IPS-15b (cell line): ENCODE results near the gene PHLDA2.

Experiments
- H3K27me3 ChIP-seq: one replicate; pipeline ENCODE4 v1.6.1; 2013; ENCODE audit warnings: low read length; ENCODE audit not compliant: control insufficient read depth, insufficient read depth
- H3K36me3 ChIP-seq: one replicate; pipeline ENCODE4 v1.6.1; 2013; ENCODE audit warnings: low read length; ENCODE audit not compliant: control insufficient read depth, insufficient read depth
- H3K4me1 ChIP-seq: one replicate; pipeline ENCODE4 v1.6.1; 2013; ENCODE audit warnings: mild to moderate bottlenecking, low read length; ENCODE audit not compliant: control insufficient read depth, insufficient read depth
- H3K4me3 ChIP-seq: one replicate; pipeline ENCODE4 v1.5.1; 2013; ENCODE audit warnings: low read depth, low read length
- H3K9ac ChIP-seq: one replicate; pipeline ENCODE4 v1.6.1; 2013; ENCODE audit warnings: low read depth, mild to moderate bottlenecking, low read length
- H3K9me3 ChIP-seq: one replicate; pipeline ENCODE4 v1.6.1; 2013; ENCODE audit warnings: mild to moderate bottlenecking, low read length; ENCODE audit not compliant: control insufficient read depth, insufficient read depth

Gene PHLDA2

DNA sequence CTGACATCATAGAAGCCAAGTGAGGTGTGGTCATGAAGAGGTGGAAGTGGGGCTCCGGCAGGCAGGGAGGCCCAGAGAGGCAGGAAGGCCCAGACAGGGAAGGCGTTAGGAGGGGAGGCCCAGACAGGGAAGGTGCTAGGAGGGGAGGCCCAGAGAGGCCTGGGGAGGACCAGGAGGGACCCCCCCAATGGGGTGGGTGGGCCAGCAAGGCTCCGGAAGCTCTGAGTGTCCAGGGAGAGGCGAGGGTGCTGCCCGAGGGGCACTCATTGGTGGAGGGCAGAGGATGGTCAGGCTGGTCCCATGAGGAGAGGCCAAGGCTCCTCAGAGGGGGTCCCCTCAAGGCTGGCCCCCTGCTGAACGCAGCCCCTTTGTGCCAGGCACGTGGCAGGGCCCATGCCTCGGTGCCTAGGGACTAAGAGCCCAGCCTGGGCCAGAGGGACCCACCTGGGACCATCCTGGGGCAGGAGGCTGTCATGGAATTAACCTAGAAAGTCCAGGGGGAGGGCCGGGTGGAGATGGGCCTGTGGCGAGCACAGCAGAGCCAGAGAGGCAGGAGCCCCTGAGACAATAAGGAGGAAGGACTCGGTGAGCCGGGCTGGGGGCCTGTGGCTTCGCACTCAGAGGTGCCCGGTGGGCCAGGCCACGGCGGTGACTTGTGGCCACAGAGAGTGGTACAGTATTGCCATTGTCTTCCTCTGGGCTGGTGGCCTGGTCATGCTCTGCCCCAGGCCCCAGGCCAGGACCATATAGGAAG is 12.2 kb downstream of the PHLDA2 start:
- Histone ChIP-seq H3K9me3 (no peaks in the 10 kb centered on the region), H3K4me1 (no peaks in the 10 kb centered on the region), H3K9ac (no peak overlapping the region), H3K4me3 (no peak overlapping the region), H3K36me3 (no peaks in the 10 kb centered on the region), H3K27me3 (no peaks in the 10 kb centered on the region)

DNA sequence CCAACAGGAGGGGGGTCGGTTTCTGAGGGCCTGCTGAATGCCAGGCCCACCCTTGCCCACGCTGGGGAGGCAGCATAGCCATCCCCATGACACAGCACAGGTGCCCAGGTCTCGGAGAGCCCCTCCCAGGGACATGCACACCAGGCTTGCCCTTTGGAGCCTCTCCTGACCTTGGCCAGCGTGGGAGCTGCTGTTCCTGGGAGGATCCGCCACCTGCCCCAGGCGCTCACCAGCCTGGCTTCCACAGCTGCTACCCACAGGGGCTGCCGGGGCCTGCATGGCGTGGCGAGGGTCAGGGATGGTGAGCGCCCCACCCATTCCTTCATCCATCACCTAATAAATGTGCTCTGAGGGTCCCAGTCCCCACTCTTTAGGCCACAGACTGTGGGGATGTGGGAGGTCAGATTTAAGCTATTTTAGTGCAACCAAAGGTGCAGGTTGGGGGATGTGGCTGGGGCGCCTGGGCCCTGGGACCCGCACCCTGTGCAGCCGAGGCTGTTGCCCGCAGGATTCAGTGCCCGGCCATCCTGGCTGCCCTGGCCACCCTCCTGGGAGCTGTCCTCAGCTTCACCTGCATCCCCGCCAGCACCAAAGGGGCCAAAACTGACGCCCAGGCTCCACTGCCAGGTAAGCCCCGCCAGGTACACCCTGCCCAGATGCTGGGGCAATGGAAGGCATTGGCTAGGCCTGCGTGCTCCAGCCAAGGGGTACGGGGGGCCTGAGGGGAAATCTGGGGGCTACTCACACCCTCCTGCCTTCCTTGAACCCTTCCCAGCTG is 12.9 kb downstream of the PHLDA2 start:
- H3K4me3 ChIP-seq = no peak overlapping the region
- no peaks in the 10 kb centered on the region for H3K9me3 ChIP-seq
- no peaks in the 10 kb centered on the region for H3K27me3 ChIP-seq
- no peak overlapping the region for H3K9ac ChIP-seq
- no peaks in the 10 kb centered on the region for H3K4me1 ChIP-seq
- H3K36me3 ChIP-seq = no peaks in the 10 kb centered on the region

DNA sequence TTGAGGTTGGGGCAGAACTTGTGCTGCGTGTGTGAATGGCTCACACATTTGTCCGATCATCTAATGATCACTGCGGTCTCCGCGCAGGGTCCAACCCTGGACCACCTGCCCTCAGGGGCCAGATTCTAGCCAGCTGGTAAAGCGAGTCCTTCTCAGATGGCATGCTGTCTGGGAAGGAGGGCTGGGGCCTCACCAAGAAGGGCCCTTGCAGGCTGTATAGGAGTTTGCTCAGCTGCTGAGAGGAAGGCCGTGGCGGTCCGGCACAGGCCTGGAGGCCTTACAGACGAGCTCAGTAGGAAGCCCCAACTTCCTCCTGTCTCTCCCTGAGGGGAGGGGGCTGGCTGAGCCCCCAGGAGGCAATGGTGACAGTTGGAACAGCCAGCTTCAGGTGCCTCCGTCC is 13.7 kb downstream of the PHLDA2 start:
- Histone ChIP-seq H3K4me3 (no peak overlapping the region), H3K36me3 (no peaks in the 10 kb centered on the region), H3K27me3 (no peaks in the 10 kb centered on the region), H3K9me3 (no peaks in the 10 kb centered on the region), H3K9ac (no peak overlapping the region), H3K4me1 (no peaks in the 10 kb centered on the region)

DNA sequence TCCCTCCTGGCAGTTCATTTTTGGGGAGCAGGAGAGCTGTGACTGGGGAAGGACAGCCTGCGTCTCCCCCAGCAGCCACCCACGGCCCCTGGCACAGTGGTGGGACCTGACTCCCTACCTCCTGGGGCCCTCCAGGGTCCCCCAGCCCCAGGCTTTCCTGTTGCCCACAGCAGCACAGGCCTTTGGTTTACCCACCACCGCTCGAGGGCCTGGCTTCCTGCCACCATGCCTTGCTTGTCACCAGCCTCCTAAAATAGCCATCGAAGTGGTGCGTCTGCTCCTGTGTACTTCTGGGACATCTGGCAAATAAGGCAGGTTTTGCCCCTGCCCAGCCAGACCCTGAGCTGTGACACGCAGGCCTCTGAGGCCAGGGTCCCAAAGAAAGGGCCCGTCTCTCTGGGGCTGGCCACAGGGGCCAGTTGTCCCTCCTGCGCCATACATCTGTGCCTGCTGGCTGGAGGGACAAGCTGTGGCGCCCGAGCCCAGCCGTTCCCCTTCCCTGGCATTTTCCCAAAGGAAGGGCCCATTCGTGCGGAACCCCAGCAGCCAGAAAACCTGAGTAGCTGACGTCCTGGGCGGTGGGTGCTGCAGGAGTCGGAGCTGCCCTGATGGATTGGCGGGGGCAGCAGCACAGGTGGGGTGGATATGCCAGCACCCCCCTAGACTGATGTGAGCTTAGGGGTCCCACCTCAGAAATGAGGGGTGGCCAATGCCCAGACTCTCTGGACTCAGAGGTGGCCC is 14.6 kb downstream of the PHLDA2 start:
- no peak overlapping the region for H3K4me3 ChIP-seq
- no peak overlapping the region for H3K9ac ChIP-seq
- H3K9me3 ChIP-seq = no peaks in the 10 kb centered on the region

DNA sequence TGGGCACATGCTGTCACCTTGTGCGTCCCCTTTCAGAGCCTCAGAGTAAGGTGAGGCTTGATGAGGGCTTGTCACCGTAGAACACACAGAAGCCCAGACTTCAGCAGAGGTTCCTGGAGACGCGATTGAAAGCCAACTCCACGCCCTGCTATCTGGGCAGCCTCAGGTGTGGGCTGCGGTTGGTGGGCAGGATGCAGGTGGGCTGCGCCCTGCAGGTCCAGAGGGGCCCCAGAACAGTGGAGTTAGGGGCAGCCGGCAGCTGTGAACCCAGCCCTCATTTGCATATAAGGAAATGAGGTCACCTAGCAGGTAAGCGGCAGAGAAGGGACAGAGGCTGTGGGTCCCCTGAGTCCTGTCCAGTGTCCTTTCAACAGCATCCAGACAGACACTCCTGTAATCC is 15.4 kb downstream of the PHLDA2 start:
- Histone ChIP-seq H3K36me3 (no peaks in the 10 kb centered on the region), H3K9ac (no peak overlapping the region), H3K4me1 (no peaks in the 10 kb centered on the region), H3K4me3 (no peak overlapping the region), H3K27me3 (no peaks in the 10 kb centered on the region), H3K9me3 (no peaks in the 10 kb centered on the region)

More for the DNA sequence above, 14.6 kb downstream of the PHLDA2 start:
- Histone ChIP-seq H3K4me1 (no peaks in the 10 kb centered on the region), H3K36me3 (no peaks in the 10 kb centered on the region), H3K27me3 (no peaks in the 10 kb centered on the region)

DNA sequence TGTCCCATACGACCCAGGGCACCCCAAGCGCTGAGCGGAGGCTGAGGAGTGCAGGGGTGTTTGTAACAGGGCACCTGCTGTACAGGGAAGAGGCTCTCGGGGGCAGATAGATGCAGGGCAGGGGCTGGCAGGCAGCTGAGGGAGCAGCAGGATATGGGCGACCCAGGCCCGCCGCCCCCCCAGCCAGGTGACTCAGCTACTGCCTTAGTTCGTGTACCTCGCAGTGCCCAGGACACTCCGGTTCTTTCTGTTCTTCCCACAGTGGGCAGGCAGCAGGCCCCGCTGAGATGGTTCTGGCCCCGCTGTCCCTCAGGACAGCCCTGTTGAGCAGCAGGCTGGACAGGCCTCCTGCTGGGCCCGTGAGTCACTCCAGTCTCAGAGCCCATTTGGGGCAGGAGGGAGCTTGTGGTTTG is 16.2 kb downstream of the PHLDA2 start:
- Histone ChIP-seq H3K36me3 (peaks cover 4% of the 10 kb centered on the region), H3K4me1 (no peaks in the 10 kb centered on the region), H3K9ac (no peak overlapping the region), H3K9me3 (no peaks in the 10 kb centered on the region), H3K4me3 (no peak overlapping the region), H3K27me3 (no peaks in the 10 kb centered on the region)

DNA sequence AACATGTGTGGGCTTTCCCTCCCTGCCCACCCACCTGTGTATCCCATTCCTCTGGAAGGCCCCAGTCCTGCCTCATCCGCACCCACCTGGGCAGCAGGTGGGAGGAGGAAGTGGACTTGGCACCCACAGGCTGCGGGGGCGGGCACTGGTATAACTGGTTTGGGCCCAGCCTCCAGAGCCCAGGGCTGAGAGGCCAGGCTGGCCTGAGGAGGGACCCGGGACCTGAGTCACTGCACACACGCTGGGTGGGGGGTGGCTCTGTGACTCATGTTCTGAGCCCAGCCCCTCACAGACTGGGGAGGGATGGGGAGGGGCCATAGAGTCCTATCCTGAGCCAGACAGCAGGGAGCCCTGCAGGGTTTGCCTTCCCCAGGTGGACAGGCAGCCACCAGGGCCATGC is 16.7 kb downstream of the PHLDA2 start:
- no peaks in the 10 kb centered on the region for H3K4me1 ChIP-seq
- no peak overlapping the region for H3K9ac ChIP-seq

DNA sequence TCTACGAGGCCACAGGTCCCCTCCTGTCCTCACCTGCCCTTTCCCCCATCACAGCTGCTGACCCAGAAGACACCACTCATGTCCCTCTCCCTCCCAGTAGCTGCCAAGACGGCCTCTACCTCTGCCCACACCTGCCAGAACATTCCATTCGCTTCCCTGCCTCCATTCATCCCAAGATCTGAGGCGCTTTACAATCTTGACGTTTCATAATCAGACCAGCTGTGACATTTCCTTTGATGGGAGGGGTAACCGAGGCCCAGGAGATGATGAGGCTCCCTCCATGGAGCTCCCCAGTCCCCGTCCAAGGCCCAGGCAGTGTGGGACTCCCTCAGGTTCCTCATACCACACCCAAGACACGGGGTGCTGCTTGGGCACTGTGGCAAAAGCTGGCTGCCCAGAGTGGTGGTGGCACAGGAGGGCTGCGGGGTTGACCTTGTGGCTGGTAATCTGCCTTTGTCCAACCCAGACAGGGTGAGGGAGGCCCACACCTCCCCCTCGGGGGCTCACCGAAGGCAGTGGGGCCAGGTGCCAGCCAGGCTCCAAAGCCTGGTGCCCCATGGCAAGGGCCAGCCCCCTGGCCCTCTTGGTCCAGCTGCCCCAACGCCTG is 17.3 kb downstream of the PHLDA2 start:
- Histone ChIP-seq H3K4me1 (no peaks in the 10 kb centered on the region), H3K9me3 (no peaks in the 10 kb centered on the region), H3K36me3 (peaks cover 4% of the 10 kb centered on the region), H3K27me3 (no peaks in the 10 kb centered on the region), H3K9ac (no peak overlapping the region), H3K4me3 (no peak overlapping the region)

More for the DNA sequence above, 16.7 kb downstream of the PHLDA2 start:
- Histone ChIP-seq H3K9me3 (no peaks in the 10 kb centered on the region), H3K27me3 (no peaks in the 10 kb centered on the region), H3K36me3 (peaks cover 4% of the 10 kb centered on the region), H3K4me3 (no peak overlapping the region)

DNA sequence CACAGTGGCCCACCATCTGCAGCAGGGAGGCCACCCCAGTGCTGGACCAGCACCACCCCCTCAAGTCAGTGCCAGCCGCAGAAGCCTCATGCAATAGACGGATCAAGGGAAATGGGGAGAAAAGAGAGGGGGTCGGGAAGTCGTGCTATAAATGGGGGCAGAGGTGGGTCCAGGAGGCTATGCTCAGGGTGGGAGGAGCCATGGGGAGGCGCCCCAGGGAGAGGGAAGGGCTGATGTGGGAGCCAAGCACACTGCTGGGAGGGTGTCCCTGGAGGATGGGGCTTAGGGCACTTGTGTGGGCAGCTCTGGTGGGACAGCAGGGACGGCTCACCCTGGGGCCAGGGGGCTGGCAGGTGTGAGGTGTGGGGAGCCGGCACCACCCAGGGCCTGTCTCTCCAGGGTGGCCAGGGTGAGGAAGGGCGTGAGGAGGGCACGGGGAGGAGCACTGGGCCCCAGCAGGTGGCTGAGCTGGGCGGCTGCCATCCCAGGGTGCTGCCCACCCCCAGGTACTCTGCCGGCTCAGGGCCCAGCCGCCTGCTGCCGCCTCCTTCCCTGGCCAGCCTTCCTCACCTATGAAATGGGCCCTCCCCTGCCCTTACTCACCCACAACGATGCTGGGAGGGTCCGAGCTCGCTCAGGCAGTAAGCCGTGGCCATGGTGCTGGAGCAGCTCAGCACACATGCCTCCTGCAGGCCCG is 18.0 kb downstream of the PHLDA2 start:
- H3K4me1 ChIP-seq = no peaks in the 10 kb centered on the region
- H3K4me3 ChIP-seq = no peak overlapping the region
- no peaks in the 10 kb centered on the region for H3K9me3 ChIP-seq
- H3K9ac ChIP-seq = no peak overlapping the region
- H3K36me3 ChIP-seq = peaks cover 4% of the 10 kb centered on the region
- H3K27me3 ChIP-seq = no peaks in the 10 kb centered on the region

DNA sequence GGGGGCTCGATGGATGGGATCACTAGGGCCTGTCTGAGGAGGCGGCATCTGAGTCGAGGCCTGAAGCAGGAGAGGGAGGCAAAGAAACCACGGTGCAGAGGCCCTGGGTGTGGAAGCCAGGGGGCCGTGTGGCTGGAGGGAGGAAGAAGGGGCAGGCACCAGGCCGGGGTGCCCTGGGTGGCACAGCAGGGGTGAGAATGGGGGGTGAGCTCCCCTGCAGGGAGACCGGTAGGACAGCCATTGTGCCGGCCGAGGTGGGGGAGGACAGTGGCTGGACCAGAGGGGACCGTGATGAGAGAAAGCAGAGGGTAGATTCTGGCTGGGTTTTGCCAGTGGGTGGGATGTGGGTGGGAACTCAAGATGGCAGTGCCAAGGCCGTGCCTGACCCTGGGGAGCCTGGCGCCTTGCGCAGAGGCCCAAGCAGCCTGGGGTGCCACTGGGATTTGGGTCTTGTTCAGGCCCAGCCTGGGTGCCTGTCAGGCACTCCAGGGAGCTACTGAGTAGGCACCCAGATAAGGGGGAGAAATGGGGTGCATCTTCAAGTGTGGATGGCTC is 18.7 kb downstream of the PHLDA2 start:
- H3K27me3 ChIP-seq = no peaks in the 10 kb centered on the region
- no peak overlapping the region for H3K9ac ChIP-seq
- H3K9me3 ChIP-seq = no peaks in the 10 kb centered on the region
- H3K4me3 ChIP-seq = no peak overlapping the region
- peaks cover 4% of the 10 kb centered on the region for H3K36me3 ChIP-seq
- H3K4me1 ChIP-seq = no peaks in the 10 kb centered on the region
